Stimulated activated CD4-positive, alpha-beta T cell treated with anti-CD3 and anti-CD28 coated beads, Interleukin-1b, Interleukin-23, amount 100 ng/mL, for 4 hours (primary cell): ENCODE measurements around the gene IP6K3.

Source experiments
- DNase-seq, 2 donors: peaks; one replicate each; pipeline ENCODE4 v3.0.0-alpha.2; 2020; ENCODE audit warnings: low read depth in 2 of 2

The IP6K3 gene

DNA sequence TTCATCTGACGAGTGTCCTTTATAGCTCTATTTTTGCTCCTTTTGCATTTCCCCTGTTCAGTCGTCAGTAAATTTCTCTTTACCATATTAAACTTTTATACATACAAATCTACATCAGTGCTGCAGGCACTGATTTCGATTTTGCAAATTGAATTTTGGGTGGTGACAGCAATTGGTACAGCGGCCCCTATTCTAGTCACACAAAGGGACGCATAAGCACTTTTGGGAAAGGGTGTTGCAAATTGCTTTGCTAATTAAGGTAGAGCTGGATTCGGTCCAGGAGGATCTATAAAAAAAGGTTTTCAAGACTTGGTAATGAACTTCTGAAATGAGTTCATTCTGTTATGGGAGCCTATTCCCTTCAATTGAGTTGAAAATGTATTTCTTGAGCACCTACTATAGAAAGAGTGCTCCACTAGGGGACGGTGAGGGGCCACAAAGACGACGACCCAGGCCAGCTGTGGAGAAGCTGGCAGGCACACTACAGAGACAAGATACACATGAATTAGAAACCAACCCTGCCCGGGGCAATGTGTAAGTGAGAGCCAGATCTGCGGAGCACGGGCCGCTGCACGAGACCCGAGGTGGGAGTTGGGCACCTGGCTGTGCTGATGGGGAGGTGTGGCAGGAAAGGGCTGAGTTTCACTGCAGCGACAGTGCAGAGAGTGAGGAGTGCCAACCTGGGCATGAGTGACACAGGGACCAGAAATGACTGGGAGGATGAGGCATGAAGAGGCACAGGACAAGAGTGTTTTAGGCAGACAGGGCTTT is 40.6 kb downstream of the IP6K3 start:
- DNase-seq: no peak

DNA sequence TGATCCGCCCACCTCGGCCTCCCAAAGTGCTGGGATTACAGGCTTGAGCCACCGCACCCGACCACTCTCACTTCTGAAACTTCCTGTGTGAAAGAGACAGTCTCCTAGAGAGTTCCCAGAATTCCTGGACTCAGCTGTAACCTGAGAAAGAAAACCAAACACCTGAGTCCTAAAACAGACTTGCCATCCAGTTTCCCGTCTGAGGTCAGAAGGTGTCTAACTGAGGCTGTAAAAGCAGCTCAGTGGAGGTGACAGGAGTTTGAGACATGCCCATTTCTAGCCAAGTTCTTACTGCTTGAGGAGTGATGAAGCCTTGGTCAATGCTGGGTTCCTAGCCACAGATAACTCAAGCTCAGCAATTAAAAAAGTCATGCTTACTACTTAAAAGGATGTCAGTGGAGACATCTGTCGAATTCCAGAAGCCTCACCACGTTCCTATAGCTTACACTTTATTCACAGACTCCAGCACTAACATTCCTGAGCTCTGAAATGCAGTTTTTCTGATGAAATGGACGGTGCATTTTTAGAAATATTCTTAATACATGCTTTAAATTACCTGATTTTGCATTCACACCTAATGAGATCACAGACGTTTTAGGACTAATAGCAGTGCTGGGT is 41.3 kb downstream of the IP6K3 start:
- DNase-seq: no peak

GRCh38 chr6:33704215-33705066 is 42.3 kb downstream of the IP6K3 start:
- DNase-seq: no peak

- DNase-seq: no peak
These were observed 44.2 kb downstream of the IP6K3 start for GRCh38 chr6:33702345-33702977.

DNA sequence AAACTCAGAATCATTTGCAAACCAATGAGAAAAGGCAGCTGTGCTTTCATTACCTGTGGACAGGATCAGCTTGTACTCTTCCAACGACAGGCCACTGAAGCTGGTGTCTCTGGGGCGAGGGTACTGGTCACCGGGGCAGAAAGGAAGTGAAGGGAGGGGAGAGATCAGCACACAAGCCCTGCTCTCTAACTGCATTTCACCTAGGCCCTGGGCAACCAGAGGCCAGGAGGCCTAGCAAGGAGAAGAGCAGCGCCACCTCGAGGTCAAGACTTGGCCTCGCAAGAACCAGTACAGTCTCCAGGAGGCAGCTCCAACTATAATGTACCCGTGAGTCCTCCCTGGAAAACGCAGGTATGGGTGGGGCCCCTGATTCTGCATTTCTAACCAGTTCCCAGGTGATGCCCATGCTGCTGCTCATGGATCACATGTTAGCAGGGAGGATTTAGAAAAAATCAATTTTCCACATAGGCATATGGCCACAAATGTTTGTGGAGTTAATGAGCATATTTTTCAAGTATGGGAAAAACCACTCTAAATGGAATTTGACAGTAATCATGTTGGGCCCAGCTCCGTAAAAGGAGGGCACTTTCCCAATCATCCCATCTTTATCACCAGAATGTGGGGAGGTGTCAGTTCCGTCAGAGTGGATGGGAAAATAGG is 46.2 kb downstream of the IP6K3 start:
- peak; percentile 64 to 66 for DNase-seq

DNA sequence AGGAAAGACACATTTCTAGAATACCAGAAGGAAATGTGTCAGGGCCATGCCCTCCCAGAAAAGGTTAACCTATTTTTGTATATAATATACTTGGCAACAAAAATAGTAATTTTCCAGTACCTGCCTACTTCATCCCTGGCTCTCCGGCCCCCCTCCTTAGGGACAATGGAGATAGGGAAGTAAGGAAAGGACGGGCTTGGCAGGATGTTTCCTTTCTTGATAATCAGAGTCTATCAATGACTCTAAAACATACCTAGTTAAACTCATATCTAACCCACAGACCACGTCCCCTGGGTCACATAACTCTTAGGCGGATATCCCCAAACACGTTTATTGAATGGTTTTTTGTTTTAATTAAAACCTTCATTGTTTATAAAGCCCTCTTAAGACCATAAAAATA is 47.0 kb downstream of the IP6K3 start:
- DNase-seq: no peak

DNA sequence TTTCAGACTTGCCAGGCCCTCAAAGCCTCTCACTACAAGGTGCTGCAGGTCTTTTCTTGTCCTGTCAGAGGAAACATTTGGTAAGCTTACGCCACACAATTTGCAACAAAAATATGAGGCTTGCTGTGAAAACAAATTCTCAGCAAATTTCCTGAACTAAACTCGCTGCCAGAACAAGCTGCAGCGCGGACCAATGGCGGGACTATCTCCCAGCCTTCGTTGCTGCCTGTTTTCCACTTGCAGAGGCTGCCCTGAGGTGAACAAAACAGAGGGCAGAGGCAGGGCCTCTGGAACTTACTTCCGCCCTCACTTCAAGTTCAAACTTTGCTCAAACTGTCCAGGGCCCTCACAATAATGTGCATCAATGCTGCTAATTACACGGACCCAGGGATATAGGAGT is 47.6 kb downstream of the IP6K3 start:
- DNase-seq: no peak

DNA sequence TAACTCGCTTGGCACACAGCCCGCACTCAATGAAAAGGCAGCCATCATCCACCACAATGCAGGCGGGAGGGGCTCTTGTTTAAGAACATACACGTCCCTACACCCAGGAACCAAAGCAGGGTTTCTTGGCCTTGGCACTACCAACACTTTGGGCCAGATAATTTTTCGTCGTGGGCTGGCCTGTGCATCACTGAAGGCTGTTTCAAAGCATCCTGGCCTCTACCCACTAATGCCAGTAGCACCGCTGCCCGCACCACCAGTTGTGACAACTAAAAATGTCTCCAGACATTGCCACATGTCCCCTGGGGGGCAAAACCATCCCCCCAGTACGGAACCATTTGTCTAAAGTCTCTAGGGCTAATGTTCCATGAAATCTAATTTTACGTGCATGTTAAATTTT is 48.2 kb downstream of the IP6K3 start:
- no peak for DNase-seq

DNA sequence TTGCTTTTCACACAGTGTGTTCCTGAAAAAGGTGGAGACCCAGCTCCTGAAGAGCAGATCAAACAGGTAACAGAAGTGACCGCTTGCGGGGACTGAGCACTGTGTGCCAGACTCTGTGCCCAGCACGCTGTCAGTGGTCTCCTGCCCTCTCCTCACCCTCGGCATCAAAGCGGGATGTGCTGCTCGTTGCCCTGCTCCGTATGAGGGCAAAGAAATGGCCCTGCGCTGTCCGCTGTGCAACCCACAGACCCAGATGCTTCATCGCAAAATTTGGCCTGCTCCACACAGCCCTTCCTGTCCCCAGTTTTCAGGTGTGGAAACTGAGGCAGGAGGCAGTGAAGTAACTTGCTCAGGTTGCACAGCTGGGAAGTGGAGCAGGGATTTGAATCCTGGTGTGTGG is 48.9 kb downstream of the IP6K3 start:
- no peak for DNase-seq

DNA sequence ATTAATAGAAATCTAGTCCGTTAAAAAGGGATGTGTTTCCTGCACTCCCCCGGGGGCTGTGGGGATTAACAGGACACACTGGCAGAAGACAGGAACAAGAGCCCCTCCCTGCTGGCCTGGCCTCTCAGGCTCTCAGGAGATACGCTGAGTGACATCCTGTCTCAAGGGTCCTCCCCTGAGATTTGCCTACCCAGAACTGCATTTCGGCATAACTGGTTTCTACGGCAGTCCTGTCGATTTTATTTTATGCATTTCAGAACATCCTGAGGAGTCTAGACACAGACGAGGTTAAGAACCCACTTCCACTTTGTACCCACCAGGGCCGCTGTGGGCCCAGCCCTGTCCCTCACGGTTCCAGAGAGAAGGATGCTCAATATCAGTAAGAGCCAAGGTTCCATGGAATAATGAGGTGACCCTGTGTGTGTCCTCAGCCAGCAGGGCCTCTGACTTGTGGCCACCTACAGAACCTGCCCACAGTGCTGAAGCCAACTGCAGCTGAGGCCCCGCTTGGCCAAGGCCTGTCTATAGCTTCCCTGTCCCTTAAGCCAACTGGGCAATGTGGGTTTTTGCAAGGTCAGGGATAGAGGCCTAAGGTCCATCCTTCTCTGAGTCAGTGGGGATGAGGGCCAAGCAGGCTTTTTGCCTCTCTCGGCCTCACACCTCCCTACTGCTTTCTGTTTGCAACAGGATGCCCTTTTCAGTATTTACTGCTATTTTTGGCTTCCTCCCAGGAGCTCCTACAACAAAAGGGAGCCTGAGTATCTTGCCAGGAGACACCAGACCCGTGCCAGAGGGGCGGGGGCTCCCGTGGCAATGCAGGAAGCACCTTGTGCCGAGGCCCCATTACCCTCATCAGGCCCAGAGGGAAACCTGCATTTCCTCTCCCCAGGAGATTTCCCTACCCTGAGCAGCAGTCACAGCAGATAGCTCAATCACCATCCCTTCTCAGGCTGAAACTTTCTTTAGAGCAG is 49.9 kb downstream of the IP6K3 start:
- no peak for DNase-seq

DNA sequence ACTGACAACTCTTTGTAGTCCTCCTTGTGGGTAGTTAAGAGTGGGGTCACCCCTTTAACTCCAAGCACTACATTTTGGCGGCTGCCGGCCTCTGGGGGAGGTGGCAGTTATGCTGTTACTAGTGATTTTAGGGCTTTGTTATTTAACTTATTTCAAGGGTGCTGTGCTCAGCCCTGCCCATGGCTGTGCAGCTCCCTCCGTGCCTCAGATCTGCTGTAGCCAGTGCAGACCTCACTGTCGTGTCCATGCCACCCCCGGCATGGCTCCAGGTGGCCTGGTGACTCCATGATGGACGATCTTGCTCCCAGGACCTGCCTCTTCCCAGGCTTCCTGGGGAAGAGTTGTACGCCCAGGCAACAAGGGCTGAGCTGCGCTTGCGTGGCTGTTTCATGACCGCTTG is 50.6 kb downstream of the IP6K3 start:
- DNase-seq: no peak

- no peak for DNase-seq
These were observed 51.2 kb downstream of the IP6K3 start for GRCh38 chr6:33695451-33695887.

DNA sequence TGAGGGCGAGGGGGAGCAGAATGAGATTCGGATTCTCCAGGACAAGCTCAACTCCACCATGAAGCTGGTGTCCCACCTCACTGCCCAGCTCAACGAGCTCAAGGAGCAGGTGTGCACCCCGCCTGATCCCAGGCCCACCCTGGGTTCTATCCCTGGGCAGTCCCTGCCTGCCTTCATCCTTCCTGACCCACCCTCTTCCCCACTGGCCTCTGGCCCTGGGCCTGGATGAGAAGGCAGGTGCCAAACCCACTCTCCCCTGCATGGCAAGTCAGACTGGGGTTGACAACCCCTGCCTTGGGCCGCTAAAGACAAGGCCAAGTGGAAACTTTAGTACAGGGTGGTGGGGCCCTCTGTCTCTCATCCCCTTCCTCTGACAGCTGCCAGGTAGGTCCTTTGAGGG is 51.7 kb downstream of the IP6K3 start:
- no peak for DNase-seq

DNA sequence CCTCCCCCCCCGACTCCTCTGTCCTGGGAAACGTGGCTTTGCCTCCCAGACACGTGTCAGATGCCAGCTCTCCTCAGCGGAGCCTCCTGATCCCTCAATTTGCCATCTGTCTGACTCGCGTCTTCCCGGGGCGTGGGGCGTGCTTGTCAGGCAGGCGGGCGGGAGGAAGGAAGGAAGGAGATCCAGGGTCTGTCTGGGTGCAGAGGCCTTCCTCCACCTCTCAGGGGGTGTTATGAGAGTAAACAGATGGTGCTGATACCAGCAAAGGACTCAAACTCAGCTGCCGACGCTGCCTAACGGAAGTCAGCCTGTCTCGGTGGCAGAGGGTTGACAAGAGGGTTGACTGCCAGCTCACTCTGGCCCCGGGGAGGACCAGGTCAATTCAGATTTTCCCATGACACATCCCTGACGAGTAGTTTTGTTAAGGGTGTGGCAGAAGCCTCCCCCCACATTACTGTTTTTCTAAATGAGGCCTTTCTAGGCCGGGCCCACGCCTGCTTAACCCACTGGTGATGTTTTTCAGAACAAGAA is 52.2 kb downstream of the IP6K3 start:
- peak; percentile 55 to 56 for DNase-seq

DNA sequence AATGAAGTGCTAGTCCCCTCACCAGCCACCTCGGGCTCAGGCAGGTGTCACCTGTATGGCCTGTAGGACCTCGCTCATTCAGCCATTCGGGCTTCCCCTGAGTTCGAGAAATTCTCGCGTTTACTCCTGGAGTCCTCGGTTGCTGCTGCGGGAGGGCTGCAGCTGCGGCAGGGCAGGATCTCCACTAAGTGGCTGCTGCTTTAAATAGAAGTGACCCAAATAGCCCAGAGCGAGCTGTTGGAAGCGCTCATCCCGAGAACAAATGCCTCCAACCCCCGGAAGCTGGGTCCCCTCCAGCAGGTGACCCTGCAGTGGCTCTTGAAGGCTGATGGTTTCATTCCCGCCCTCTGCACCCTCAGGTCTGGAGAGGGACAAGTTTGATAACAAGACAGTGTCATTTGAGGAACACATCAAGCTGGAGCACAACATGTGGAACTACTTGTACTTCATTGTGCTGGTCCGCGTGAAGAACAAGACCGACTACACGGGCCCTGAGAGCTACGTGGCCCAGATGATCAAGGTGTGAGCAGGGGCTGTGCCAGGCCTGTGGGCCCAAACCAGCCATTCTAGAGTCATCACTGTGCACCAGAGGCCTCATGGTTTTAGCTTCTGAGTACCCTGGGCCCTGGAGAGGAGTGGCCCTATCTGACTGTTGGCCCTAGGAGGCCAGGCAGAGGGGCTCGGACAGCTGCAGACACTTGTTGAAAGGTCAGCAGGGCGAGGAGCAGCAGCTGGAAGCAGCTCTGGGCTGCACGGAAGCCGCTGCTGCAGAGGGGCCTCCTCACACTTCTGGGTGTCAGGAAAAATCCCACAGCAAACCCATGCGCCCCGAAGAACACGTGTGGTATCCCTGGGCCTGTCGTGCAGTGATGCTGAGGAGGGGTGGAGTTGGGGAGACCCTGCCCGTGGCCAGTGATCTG is 53.3 kb downstream of the IP6K3 start:
- DNase-seq: no peak

DNA sequence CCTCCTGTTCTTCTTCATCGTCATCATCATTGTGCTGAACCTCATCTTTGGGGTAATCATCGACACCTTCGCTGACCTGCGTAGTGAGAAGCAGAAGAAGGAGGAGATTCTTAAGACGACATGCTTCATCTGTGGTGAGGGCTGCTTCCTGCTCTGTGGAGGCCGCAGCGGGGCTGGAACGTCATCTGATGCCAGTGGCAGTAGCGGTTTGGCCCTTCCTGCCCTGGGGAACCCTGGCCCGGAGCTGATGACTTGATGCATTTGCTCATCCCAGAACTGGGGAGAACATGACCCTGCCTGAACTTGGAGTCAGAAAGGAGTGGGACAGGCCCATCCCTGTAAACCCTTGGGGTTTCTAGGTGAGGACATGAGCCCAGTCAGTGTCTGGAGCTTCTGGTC is 53.9 kb downstream of the IP6K3 start:
- DNase-seq: peak in 1 of 2 donors; percentile 24

DNA sequence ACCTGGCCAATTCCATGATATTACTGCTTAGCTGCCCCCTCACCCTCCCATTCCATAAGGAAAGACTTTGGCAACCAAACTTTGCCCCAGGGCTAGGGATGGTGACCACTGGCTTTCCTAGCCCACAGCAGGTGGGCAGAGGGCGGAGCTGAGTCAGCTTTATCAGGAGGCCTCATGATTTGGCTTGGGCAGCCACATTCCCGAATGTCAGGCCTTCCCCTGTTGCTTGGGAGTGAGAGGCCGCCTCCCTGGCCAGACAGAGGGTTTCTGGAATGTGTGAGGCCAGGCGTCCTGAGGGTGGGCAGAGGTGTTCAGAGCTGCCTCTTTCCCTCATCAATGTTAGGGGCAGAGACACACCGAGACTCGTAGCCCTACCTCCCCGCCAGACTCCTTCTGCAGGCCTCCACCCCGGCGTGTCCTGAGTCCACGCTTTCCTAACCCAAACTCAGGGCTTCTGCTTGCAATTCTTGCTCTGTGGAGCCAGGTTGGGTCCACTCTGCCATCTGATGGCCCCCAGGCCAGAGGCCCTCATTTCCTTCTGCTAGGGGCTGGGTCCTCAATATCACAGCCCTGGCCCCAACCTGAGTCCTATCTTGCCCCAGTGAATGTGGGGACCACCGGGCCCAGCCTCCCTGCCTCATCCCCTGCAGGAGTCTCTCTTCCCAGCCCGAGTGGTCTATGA is 54.5 kb downstream of the IP6K3 start:
- DNase-seq: no peak

DNA sequence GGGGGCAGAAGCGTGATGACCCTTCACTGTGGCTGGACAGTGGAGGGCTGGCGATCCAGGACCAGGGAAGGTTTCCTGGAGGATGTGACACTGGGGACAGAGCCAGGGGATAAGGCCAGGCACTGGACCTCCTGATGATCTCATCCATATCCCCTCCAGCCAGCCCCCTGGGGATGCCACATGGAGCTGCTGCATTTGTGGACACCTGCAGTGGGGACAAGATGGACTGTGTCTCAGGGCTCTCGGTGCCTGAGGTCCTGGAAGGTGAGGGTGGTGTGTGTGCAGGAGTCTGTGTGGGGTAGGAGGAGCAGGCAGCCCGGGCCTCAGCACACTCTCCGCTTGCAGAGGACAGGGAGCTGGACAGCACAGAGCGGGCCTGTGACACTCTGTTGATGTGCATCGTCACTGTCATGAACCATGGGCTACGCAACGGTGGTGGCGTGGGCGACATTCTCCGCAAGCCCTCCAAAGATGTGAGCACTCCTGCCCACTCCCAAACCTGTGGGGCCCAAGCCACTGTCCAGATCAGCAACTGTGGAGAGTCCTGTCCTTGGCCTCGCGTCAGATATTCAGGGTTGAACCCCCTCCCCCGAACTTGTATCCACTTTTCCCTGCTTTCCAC is 55.1 kb downstream of the IP6K3 start:
- no peak for DNase-seq
